Progenitor cell of endocrine pancreas (in vitro differentiated cells): ENCODE results near the gene TMA7B. TPM values are rescaled to one million over a fixed set of nuclear protein-coding genes. Genes with fewer than 3 reads are reported as not detected.

Experiments used
- DNase-seq: peaks from one replicate; pipeline ENCODE4 v3.0.0; 2021; ENCODE audit warnings: low spot score; ENCODE audit not compliant: unreplicated experiment
- H3K27ac Mint-ChIP-seq: 2 replicates; pipeline ENCODE4 v1.8.0; 2021; ENCODE audit warnings: mild to moderate bottlenecking, moderate library complexity, mixed read lengths
- H3K27me3 Mint-ChIP-seq: 2 replicates; pipeline ENCODE4 v1.8.0; 2021; ENCODE audit warnings: mixed read lengths
- H3K36me3 Mint-ChIP-seq: 2 replicates; pipeline ENCODE4 v1.8.0; 2022; ENCODE audit warnings: mixed read lengths; ENCODE audit not compliant: insufficient read depth
- H3K4me1 Mint-ChIP-seq: 2 replicates; pipeline ENCODE4 v1.8.0; 2021; ENCODE audit warnings: low read depth, mixed read lengths
- H3K4me3 Mint-ChIP-seq: 2 replicates; pipeline ENCODE4 v1.8.0; 2021; ENCODE audit warnings: low read depth, mild to moderate bottlenecking, moderate library complexity, mixed read lengths
- H3K9me3 Mint-ChIP-seq: 2 replicates; pipeline ENCODE4 v1.8.0; 2021; ENCODE audit warnings: low read depth, mixed read lengths
- total RNA-seq: library from RNA; stranded (reverse); gene quantifications from 2 replicates; pipeline ENCODE4 v1.2.1, GENCODE V29; 2021
- TF ChIP-seq, protein P1 (sequence below): fragments of 200-600 bp; sonication (generic); IDR thresholded peaks from one replicate; pipeline ENCODE4 v1.5.0; 2021; ENCODE audit warnings: antibody characterized with exemption, mild to moderate bottlenecking; ENCODE audit not compliant: unreplicated experiment

TMA7B gene
- total RNA-seq, 1 donor from 2014 or later = not detected

DNA sequence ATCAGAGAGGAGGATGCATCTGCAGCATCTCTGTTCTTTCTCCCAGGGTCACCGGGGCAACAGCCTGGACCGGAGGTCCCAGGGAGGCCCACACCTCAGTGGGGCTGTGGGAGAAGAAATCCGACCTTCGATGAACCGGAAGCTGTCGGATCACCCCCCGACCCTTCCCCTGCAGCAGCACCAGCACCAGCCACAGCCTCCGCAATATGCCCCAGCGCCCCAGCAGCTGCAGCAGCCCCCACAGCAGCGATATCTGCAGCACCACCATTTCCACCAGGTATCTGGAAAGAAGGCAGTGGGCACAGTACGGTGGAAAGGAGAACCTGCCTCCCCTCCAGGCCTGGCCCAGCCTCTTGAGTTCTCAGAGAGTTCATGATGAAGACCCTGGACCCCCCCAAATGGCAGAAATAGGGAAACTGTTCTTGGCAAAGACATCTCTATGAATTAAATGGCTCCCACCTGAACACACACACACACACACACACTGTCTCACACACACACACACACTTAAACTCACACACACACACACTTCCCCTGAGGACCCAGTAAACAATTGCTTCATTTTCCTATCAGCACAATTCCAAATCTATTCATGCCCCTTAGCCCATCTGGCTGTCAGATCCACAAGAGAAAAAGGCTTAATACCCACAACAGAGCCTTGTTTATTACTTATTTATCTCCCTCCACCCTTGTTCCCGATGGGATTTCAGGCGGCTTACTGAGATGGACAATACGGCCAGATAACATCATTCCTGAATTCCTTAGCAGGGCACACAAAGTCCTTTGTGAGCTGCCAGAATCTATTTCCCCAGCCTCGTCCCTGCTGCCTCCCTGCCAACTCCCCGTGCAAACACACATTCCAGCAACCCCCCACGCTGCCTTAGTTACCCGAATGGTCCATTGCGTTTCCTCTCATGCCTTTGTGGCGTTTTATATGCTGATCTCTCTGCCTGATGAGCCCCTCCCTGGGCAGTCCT, 8.1 kb downstream of the TMA7B start:
- peaks cover 29% of the 10 kb centered on the region for H3K4me1 Mint-ChIP-seq
- no peaks in the 10 kb centered on the region for H3K9me3 Mint-ChIP-seq
- no peaks in the 10 kb centered on the region for H3K36me3 Mint-ChIP-seq
- peaks cover 10% of the 10 kb centered on the region for H3K27me3 Mint-ChIP-seq
- H3K4me3 Mint-ChIP-seq = no peak overlapping the region
- TF ChIP-seq, protein P1, sequence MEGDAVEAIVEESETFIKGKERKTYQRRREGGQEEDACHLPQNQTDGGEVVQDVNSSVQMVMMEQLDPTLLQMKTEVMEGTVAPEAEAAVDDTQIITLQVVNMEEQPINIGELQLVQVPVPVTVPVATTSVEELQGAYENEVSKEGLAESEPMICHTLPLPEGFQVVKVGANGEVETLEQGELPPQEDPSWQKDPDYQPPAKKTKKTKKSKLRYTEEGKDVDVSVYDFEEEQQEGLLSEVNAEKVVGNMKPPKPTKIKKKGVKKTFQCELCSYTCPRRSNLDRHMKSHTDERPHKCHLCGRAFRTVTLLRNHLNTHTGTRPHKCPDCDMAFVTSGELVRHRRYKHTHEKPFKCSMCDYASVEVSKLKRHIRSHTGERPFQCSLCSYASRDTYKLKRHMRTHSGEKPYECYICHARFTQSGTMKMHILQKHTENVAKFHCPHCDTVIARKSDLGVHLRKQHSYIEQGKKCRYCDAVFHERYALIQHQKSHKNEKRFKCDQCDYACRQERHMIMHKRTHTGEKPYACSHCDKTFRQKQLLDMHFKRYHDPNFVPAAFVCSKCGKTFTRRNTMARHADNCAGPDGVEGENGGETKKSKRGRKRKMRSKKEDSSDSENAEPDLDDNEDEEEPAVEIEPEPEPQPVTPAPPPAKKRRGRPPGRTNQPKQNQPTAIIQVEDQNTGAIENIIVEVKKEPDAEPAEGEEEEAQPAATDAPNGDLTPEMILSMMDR = no peak
- DNase-seq = no peak
- no peak overlapping the region for H3K27ac Mint-ChIP-seq

DNA sequence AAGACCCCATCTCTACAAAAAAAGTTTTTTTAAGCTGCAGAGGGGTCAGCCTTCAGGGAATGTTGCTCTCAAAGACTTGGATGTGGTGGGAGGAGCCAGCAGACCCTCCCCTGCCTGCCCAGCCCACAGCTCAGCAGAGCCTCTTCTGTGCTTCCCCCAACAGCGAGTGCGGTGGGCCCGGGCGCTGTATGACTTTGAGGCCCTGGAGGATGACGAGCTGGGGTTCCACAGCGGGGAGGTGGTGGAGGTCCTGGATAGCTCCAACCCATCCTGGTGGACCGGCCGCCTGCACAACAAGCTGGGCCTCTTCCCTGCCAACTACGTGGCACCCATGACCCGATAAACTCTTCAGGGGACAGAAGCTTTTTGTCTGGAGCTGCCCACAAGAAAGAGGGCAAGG, 10.5 kb downstream of the TMA7B start:
- no peak overlapping the region for H3K4me3 Mint-ChIP-seq
- peaks cover 29% of the 10 kb centered on the region for H3K4me1 Mint-ChIP-seq
- H3K9me3 Mint-ChIP-seq = no peaks in the 10 kb centered on the region
- no peaks in the 10 kb centered on the region for H3K36me3 Mint-ChIP-seq
- H3K27ac Mint-ChIP-seq = no peak overlapping the region
- DNase-seq = no peak
- peaks cover 12% of the 10 kb centered on the region for H3K27me3 Mint-ChIP-seq
- TF ChIP-seq, protein P1 = no peak

DNA sequence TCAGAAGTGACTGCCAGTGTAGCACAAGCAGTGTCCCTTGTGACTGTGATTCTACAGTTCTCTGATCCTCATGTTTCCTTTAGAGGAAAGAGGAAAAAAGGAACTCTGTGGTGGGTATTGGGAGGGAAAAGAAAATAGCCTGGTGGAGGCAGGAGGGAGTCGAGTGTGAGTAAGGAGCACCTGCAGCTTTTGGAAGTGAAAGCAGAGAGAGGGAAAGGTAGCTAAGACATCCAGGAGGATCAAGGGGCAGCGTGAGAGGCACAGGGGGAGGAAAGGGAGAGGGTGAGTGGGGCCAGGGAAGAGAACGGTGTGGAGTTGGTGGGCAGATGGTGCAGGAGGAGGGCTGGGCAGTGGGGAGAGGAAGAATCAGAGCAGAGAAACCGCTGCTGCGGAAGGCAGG, 12.4 kb downstream of the TMA7B start:
- Mint-ChIP-seq H3K9me3 (no peaks in the 10 kb centered on the region), H3K4me1 (peaks cover 26% of the 10 kb centered on the region), H3K36me3 (no peaks in the 10 kb centered on the region), H3K4me3 (no peak overlapping the region), H3K27ac (no peak overlapping the region), H3K27me3 (peaks cover 23% of the 10 kb centered on the region)
- TF ChIP-seq, protein P1 = no peak
- no peak for DNase-seq

DNA sequence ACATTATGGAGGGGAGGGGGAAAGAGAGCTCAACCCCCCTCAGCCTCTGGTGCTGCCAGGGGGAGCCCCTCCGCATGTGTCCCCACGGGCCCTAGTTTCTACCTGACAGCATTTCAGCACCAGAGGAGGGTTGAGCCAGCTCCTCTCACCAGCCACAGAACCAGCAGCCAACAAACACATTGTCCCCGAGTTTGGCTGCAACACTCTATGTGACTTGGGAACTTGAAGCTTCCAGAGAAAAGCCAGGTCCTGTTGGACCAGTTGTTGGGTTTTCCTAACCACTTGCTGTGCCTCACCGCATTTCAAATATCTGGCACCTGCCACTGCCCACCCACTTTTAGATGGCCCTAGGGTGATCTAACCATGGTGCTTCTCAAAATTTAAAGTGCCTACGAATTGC, 13.5 kb downstream of the TMA7B start:
- no peaks in the 10 kb centered on the region for H3K9me3 Mint-ChIP-seq
- no peak overlapping the region for H3K27ac Mint-ChIP-seq
- H3K27me3 Mint-ChIP-seq = peaks cover 23% of the 10 kb centered on the region
- no peak overlapping the region for H3K4me3 Mint-ChIP-seq
- TF ChIP-seq, protein P1 = no peak
- DNase-seq = no peak
- H3K4me1 Mint-ChIP-seq = peaks cover 18% of the 10 kb centered on the region
- no peaks in the 10 kb centered on the region for H3K36me3 Mint-ChIP-seq

DNA sequence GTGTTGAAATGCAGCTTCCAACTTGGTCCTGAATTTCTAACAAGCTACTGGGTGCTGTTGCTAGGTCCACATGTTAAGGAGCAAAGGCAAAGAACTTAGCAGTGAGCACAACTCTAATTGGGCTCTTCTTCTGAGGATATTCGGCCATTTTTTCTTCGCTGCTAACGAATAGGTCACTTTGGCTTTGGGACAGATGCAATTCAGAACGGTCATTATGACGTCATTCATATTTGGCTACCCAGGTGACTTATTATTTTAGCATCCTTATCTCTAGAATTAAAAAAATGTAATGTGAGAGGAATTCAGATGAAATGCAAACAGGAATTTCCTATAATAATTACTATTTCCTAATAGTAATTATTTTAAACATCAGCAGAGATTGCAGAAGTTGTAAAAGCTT, 13.9 kb downstream of the TMA7B start:
- H3K27ac Mint-ChIP-seq = no peak overlapping the region
- peaks cover 24% of the 10 kb centered on the region for H3K27me3 Mint-ChIP-seq
- peaks cover 14% of the 10 kb centered on the region for H3K4me1 Mint-ChIP-seq
- TF ChIP-seq, protein P1 = no peak
- no peaks in the 10 kb centered on the region for H3K9me3 Mint-ChIP-seq
- H3K4me3 Mint-ChIP-seq = no peak overlapping the region
- no peaks in the 10 kb centered on the region for H3K36me3 Mint-ChIP-seq
- DNase-seq = no peak
